HEK293 (cell line): ENCODE data around the gene TP63.

Source experiments
- CTCF ChIA-PET: fragments of 350-600 bp; formaldehyde crosslinking; extraction: SDS; loops from one replicate; lab custom pipeline; 2021; ENCODE audit warnings: antibody characterized with exemption; lab: Yijun Ruan, JAX
- POLR2A ChIA-PET: fragments of 300-600 bp; formaldehyde crosslinking; extraction: SDS; loops from one replicate; lab custom pipeline; 2020; ENCODE audit warnings: antibody characterized with exemption, inconsistent platforms; lab: Yijun Ruan, JAX
- H3K27ac ChIP-seq: fragments of 200-500 bp; sonication (Bioruptor generic); 2 replicates; pipeline ENCODE4 v1.5.1; 2014; ENCODE audit warnings: low read depth, low read length, control low read depth, inconsistent platforms; ENCODE audit errors: extremely low read depth
- H3K36me3 ChIP-seq, 2 experiments: fragments of 200-500 bp in 1 of 2; sonication (Bioruptor generic) in 1 of 2; 1 replicate in 1 of 2; 2 replicates in 1 of 2; pipeline ENCODE4 v1.5.1; 2014 to 2017; ENCODE audit warnings: inconsistent platforms in 2 of 2, low read length in 2 of 2; ENCODE audit not compliant: control insufficient read depth in 2 of 2, insufficient read depth in 1 of 2
- H3K4me1 ChIP-seq: fragments of 200-500 bp; sonication (Bioruptor generic); 2 replicates; pipeline ENCODE4 v1.5.1; 2014; ENCODE audit warnings: mild to moderate bottlenecking, low read length, inconsistent platforms; ENCODE audit not compliant: control insufficient read depth, insufficient read depth
- H3K4me3 ChIP-seq: 2 replicates; pipeline ENCODE4 v1.5.1; 2011; ENCODE audit warnings: low read depth, mild to moderate bottlenecking, control low read depth, low read length, moderate library complexity
- H3K9me3 ChIP-seq: fragments of 200-500 bp; sonication (Bioruptor generic); 2 replicates; pipeline ENCODE4 v1.5.1; 2014; ENCODE audit warnings: low read depth, low read length, inconsistent platforms; ENCODE audit not compliant: control insufficient read depth, insufficient read depth
- PRDM1 ChIP-seq: fragments of 450-650 bp; formaldehyde crosslinking; IDR thresholded peaks from 2 replicates; pipeline ENCODE4; 2016; ENCODE audit warnings: missing biosample characterization, missing genetic modification characterization
- SP3 ChIP-seq: fragments of 450-650 bp; formaldehyde crosslinking; IDR thresholded peaks from 2 replicates; pipeline ENCODE4 v1.5.1; 2016; ENCODE audit warnings: missing biosample characterization, missing genetic modification characterization
- TCF7L2 ChIP-seq: IDR thresholded peaks from 2 replicates; pipeline ENCODE4 v1.6.1; 2011; ENCODE audit warnings: low read depth, mild to moderate bottlenecking, inconsistent platforms, low read length, moderate library complexity, borderline replicate concordance
- TRIM28 ChIP-seq: IDR thresholded peaks from 2 replicates; pipeline ENCODE4 v1.6.1; 2011; ENCODE audit warnings: low read length, control low read depth, borderline replicate concordance
- WT1 ChIP-seq: fragments of 450-650 bp; formaldehyde crosslinking; IDR thresholded peaks from 2 replicates; pipeline ENCODE4 v1.5.1; 2016; ENCODE audit warnings: missing biosample characterization, missing genetic modification characterization
- ZFP37 ChIP-seq: fragments of 450-650 bp; formaldehyde crosslinking; IDR thresholded peaks from 2 replicates; pipeline ENCODE4 v1.5.1; 2016; ENCODE audit warnings: missing biosample characterization, missing genetic modification characterization
- ZFP41 ChIP-seq: fragments of 450-650 bp; formaldehyde crosslinking; IDR thresholded peaks from 2 replicates; pipeline ENCODE4 v1.5.1; 2016; ENCODE audit warnings: missing biosample characterization, missing genetic modification characterization, borderline replicate concordance
- ZFP69B ChIP-seq: fragments of 450-650 bp; formaldehyde crosslinking; IDR thresholded peaks from 2 replicates; pipeline ENCODE4 v1.5.1; 2016; ENCODE audit warnings: missing biosample characterization, missing genetic modification characterization
- ZNF2 ChIP-seq: fragments of 450-650 bp; formaldehyde crosslinking; IDR thresholded peaks from 2 replicates; pipeline ENCODE4 v1.5.1; 2016; ENCODE audit warnings: missing biosample characterization, missing genetic modification characterization
- ZNF248 ChIP-seq: fragments of 450-650 bp; formaldehyde crosslinking; IDR thresholded peaks from 2 replicates; pipeline ENCODE4 v1.5.1; 2017; ENCODE audit warnings: missing biosample characterization, missing genetic modification characterization
- ZNF280C ChIP-seq: fragments of 450-650 bp; formaldehyde crosslinking; IDR thresholded peaks from 2 replicates; pipeline ENCODE4 v1.5.1; 2016; ENCODE audit warnings: missing biosample characterization, missing genetic modification characterization
- ZNF292 ChIP-seq: fragments of 450-650 bp; formaldehyde crosslinking; IDR thresholded peaks from 2 replicates; pipeline ENCODE4 v1.5.1; 2016; ENCODE audit warnings: low read depth, missing biosample characterization, missing genetic modification characterization, borderline replicate concordance
- ZNF311 ChIP-seq: fragments of 450-650 bp; formaldehyde crosslinking; IDR thresholded peaks from 2 replicates; pipeline ENCODE4 v1.5.1; 2017; ENCODE audit warnings: missing biosample characterization, missing genetic modification characterization, borderline replicate concordance
- ZNF350 ChIP-seq: fragments of 450-650 bp; formaldehyde crosslinking; IDR thresholded peaks from 2 replicates; pipeline ENCODE4 v1.5.0; 2017; ENCODE audit warnings: missing biosample characterization, mild to moderate bottlenecking, missing genetic modification characterization
- ZNF433 ChIP-seq: fragments of 450-650 bp; formaldehyde crosslinking; IDR thresholded peaks from 2 replicates; pipeline ENCODE4 v1.5.1; 2016; ENCODE audit warnings: missing biosample characterization, missing genetic modification characterization, low read depth
- ZNF449 ChIP-seq: fragments of 450-650 bp; formaldehyde crosslinking; IDR thresholded peaks from 2 replicates; pipeline ENCODE4 v1.5.1; 2017; ENCODE audit warnings: missing biosample characterization, mild to moderate bottlenecking, missing genetic modification characterization, moderate library complexity
- ZNF488 ChIP-seq: fragments of 450-650 bp; formaldehyde crosslinking; IDR thresholded peaks from 2 replicates; pipeline ENCODE4 v1.5.1; 2016; ENCODE audit warnings: missing biosample characterization, missing genetic modification characterization
- ZNF514 ChIP-seq: fragments of 450-650 bp; formaldehyde crosslinking; IDR thresholded peaks from 2 replicates; pipeline ENCODE4 v1.5.1; 2016; ENCODE audit warnings: missing biosample characterization, missing genetic modification characterization
- ZNF561 ChIP-seq: fragments of 450-650 bp; IDR thresholded peaks from 2 replicates; pipeline ENCODE4 v1.5.1; 2018; ENCODE audit warnings: missing biosample characterization, missing genetic modification characterization, borderline replicate concordance
- ZNF596 ChIP-seq: fragments of 450-650 bp; IDR thresholded peaks from 2 replicates; pipeline ENCODE4 v1.5.0; 2018; ENCODE audit warnings: missing biosample characterization, mild to moderate bottlenecking, missing genetic modification characterization, moderate library complexity
- ZNF600 ChIP-seq: fragments of 450-650 bp; formaldehyde crosslinking; IDR thresholded peaks from 2 replicates; pipeline ENCODE4 v1.5.1; 2016; ENCODE audit warnings: missing biosample characterization, missing genetic modification characterization
- ZNF660 ChIP-seq: fragments of 450-650 bp; IDR thresholded peaks from 2 replicates; pipeline ENCODE4 v1.5.1; 2018; ENCODE audit warnings: missing biosample characterization, mild to moderate bottlenecking, missing genetic modification characterization
- ZNF692 ChIP-seq: fragments of 450-650 bp; formaldehyde crosslinking; IDR thresholded peaks from 2 replicates; pipeline ENCODE4 v1.5.1; 2016; ENCODE audit warnings: missing biosample characterization, missing genetic modification characterization
- ZNF747 ChIP-seq: fragments of 450-650 bp; formaldehyde crosslinking; IDR thresholded peaks from 2 replicates; pipeline ENCODE4 v1.5.1; 2016; ENCODE audit warnings: missing biosample characterization, missing genetic modification characterization
- ZNF76 ChIP-seq: fragments of 450-650 bp; formaldehyde crosslinking; IDR thresholded peaks from 2 replicates; pipeline ENCODE4; 2016; ENCODE audit warnings: low read depth, missing biosample characterization, missing genetic modification characterization, borderline replicate concordance
- ZSCAN5A ChIP-seq: fragments of 450-650 bp; formaldehyde crosslinking; IDR thresholded peaks from 2 replicates; pipeline ENCODE4 v1.5.1; 2016; ENCODE audit warnings: missing biosample characterization, missing genetic modification characterization
- ZXDB ChIP-seq: fragments of 450-650 bp; formaldehyde crosslinking; IDR thresholded peaks from 2 replicates; pipeline ENCODE4 v1.5.1; 2016; ENCODE audit warnings: missing biosample characterization, missing genetic modification characterization

TP63 gene

GRCh38 chr3:189677667-189678066 is 46.5 kb downstream of the TP63 start:
- ChIA-PET CTCF (no interaction called here), POLR2A (no interaction called here)
- Histone ChIP-seq H3K4me3 (no peak overlapping the region), H3K27ac (no peak overlapping the region)
- TF ChIP-seq ZNF433: no peak
- TF ChIP-seq ZNF292: no peak
- TF ChIP-seq ZNF692 (tag by site-specific recombination): no peak
- TF ChIP-seq, all 188 proteins: peak for 0
- Histone ChIP-seq H3K9me3 (no peaks in the 10 kb centered on the region), H3K4me1 (no peaks in the 10 kb centered on the region), H3K36me3 (no peaks in the 10 kb centered on the region)

- Histone ChIP-seq H3K9me3 (no peaks in the 10 kb centered on the region), H3K27ac (no peak overlapping the region), H3K4me3 (no peak overlapping the region), H3K4me1 (no peaks in the 10 kb centered on the region), H3K36me3 (no peaks in the 10 kb centered on the region)
- ChIA-PET POLR2A (no interaction called here), CTCF (interaction anchor here (0.6 kb wide), 1 partner anchor 530 kb away, joined by 4 read pairs; no protein-coding TSS in a partner anchor)
- TF ChIP-seq ZFP69B (tag by site-specific recombination) (no peak), SP3 (no peak), ZNF747 (tag by site-specific recombination) (no peak), ZNF248 (no peak), ZNF76 (no peak), ZNF311 (tag by site-specific recombination) (no peak), ZNF514 (no peak), TCF7L2 (no peak), ZNF280C (tag by site-specific recombination) (no peak), WT1 (no peak), PRDM1 (no peak), ZNF600 (tag by site-specific recombination) (no peak), ZFP41 (no peak), ZNF596 (tag by site-specific recombination) (no peak)
Measured at GRCh38 chr3:189680723-189681122, 49.5 kb downstream of the TP63 start.

GRCh38 chr3:189683546-189684255 is 52.5 kb downstream of the TP63 start:
- Histone ChIP-seq H3K27ac (no peak overlapping the region), H3K4me1 (no peaks in the 10 kb centered on the region), H3K9me3 (no peaks in the 10 kb centered on the region), H3K4me3 (no peak overlapping the region), H3K36me3 (no peaks in the 10 kb centered on the region)
- TF ChIP-seq ZNF561 (tag by site-specific recombination): no peak
- TF ChIP-seq TRIM28: no peak
- no peak for TF ChIP-seq ZSCAN5A
- TF ChIP-seq ZNF449: no peak
- no peak for TF ChIP-seq ZXDB (tag by site-specific recombination)
- TF ChIP-seq ZNF292: no peak
- TF ChIP-seq ZFP37 (tag by site-specific recombination): no peak
- no peak for TF ChIP-seq ZNF660 (tag by site-specific recombination)
- TF ChIP-seq ZNF2 (tag by site-specific recombination): no peak
- no peak for TF ChIP-seq ZNF433
- no peak for TF ChIP-seq ZNF488 (tag by site-specific recombination)
- TF ChIP-seq ZNF350: no peak
- ChIA-PET CTCF (interaction anchor here (0.7 kb wide), 1 partner anchor 11 kb away, joined by 3 read pairs; no protein-coding TSS in a partner anchor), POLR2A (no interaction called here)
